NCI-H2107 (cell line): Measurements from ENCODE around the gene SH3BP2.
"Not testable (repeated sequence)": the region's sequence is repeated elsewhere in the genome, so short reads cannot be mapped to it uniquely, and the experiment has no call there.

Experiments
- DNase-seq: peaks from one replicate; lab custom pipeline; 2025; lab: John Stamatoyannopoulos, UW

The SH3BP2 gene

GRCh38 chr4:2762486-2763370 is 30.2 kb upstream of the SH3BP2 start:
- not testable (repeated sequence) for DNase-seq

DNA sequence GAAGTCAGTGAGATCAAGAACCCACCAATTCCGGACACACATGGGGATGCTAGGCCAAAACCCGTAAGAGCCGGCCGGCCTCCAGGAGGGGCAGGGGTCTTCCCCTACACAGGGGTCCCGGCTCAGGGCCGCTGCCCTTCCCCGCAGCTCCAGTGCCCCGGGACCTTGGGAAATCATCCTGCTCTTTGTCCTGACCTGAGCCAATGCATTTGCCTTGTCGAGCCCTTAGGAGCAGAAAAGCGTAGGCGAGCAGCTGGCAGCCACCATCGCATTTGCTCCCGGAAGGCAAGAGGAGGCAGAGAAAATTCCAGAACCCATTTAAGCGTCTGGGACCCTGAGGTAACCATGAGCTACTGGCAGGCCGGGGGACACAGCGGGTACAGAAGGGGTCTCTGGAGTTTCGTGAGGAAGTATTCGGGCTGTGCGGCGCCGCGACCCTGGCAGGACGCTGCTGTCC is 29.3 kb upstream of the SH3BP2 start:
- no peak for DNase-seq

GRCh38 chr4:2765832-2766526 is 26.9 kb upstream of the SH3BP2 start:
- no peak for DNase-seq

DNA sequence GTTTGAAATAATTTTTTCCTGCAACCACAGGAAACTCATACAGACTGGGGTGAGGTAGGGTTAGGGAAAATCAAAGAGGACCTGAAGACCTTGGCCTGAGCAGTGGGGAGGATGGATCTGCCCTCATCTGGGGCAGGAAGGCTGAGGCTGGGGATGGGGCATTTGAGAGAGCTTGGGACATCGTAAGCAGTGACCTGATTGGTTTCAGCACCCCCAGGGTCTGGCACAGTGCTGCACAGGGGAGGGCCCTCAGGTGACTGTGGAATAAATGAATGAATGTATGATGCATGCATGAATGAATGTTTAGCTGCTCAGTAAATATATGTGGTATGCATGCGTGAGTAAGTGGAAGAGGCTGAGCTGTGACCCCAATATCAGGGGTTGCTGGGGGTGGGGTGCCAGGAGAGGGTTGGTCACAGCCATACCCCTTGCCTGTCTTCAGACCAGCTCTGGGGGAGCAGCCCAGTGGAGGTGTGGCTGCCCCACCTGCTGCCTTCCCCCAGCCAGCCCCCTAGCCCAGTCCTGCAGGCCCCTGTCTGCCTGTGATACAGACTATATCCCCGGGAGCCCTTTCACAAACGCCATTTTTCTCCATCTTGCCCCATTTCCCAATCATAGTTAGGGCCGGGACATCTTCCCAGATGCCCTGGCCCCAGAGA is 25.7 kb upstream of the SH3BP2 start:
- DNase-seq = no peak

- DNase-seq = no peak
These were observed 25.2 kb upstream of the SH3BP2 start for GRCh38 chr4:2767705-2768074.

DNA sequence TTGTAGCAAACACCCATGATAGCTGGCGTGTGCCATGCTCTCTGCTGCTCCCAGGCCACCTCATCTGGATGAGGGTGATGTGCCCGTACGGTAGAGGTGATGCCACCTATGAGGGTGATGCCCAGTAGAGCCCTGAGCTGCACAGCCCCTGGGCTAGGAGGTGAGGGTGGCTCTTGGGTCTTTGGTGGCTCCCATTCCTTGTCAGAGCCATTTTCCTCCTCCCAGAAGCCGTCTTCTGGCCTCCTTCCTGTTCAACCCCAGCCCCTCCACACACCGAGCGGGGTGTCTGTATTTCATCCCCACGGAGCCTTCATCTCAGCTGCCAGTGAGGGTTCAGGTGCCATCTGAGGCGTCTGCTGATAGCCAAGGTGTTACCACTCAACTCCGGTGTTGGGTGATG is 24.8 kb upstream of the SH3BP2 start:
- DNase-seq = no peak

- no peak for DNase-seq
These were observed 24.0 kb upstream of the SH3BP2 start for GRCh38 chr4:2768921-2769336.

DNA sequence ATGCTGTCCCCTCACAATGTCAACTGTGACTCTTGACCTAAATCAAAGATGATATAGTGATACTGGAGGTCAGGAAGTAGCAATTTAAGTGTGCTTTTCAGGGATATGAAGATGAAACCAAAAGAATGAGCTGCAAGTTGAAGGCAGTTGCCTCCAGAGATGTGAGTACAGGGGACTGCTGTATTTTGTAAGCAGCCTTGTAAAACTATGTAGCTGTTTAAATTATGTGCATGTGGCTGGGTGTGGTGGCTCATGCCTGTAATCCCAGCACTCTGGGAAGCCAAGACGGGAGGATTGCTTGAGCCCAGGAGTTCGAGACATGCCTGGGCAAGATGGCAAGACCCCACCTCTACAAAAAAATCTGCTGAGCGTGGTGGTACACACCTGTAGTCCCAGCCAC is 21.6 kb upstream of the SH3BP2 start:
- no peak for DNase-seq

GRCh38 chr4:2780643-2781042 is 12.2 kb upstream of the SH3BP2 start:
- DNase-seq = not testable (repeated sequence)

GRCh38 chr4:2781911-2782310 is 11.0 kb upstream of the SH3BP2 start:
- DNase-seq = no peak

DNA sequence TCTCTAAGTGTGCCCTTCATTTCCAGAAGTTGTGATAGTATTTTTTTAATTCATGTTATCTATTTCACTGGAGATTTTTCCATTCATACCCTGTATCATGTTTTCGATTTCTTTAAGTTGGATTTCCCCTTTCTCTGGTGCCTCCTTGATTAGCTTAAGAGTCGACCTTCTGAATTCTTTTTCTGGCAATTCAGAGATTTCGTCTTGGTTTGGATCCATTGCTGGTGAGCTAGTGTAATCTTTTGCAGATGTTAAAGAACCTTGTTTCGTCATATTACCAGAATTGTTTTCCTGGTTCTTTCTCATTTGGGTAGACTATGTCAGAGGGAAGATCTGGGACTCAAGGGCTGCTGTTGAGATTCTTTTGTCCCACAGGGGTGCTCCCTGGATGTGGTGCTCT is 9.1 kb upstream of the SH3BP2 start:
- no peak for DNase-seq

- DNase-seq = no peak
These were observed 7.3 kb upstream of the SH3BP2 start for GRCh38 chr4:2785613-2786012.

- no peak for DNase-seq
These were observed 6.7 kb upstream of the SH3BP2 start for GRCh38 chr4:2786152-2786671.

- DNase-seq = no peak
These were observed 6.1 kb upstream of the SH3BP2 start for GRCh38 chr4:2786794-2787229.

DNA sequence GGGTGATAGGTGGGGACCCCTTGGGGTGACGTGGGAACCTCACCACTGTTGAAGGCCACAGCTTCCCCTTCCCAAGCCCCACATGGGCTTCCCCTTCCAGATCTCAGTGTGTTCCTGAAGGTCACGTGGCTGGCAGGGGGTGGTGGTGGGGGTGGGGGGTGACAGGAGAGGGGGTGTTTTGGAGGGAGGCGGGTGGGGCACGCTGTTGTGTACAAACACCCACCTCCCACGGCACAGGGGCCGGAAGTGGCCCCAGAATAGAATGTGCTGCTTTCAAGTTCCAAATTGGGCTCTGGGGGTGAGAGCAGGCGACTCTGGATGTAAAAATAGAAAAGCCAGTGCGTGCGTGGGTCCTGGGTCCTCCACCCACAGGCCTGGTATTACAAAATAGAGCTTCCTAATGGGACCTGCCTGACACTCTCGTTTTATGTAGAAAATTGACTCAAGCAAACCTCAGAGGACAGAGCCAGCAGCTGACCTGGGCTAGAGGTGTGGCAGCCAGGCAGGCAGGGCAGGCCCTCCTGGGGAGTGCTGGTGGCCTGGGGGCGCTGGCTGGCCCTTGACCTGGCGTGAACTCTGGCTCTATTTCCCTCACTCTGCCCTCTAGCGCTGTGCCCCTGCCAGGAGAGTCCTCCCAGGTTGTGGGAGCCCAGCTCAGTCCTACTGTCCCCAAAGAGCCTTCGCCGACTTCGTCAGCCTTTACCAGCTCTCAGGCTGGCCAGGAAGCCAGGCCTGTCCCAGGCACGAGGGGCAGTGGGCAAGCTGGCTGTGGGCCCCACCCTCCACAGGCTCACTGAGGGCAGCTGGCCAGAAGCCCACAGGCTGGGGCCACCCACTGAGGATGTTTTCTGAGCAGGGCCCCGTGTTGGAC is 5.4 kb upstream of the SH3BP2 start:
- no peak for DNase-seq

- DNase-seq = no peak
These were observed 4.8 kb upstream of the SH3BP2 start for GRCh38 chr4:2788101-2788500.

DNA sequence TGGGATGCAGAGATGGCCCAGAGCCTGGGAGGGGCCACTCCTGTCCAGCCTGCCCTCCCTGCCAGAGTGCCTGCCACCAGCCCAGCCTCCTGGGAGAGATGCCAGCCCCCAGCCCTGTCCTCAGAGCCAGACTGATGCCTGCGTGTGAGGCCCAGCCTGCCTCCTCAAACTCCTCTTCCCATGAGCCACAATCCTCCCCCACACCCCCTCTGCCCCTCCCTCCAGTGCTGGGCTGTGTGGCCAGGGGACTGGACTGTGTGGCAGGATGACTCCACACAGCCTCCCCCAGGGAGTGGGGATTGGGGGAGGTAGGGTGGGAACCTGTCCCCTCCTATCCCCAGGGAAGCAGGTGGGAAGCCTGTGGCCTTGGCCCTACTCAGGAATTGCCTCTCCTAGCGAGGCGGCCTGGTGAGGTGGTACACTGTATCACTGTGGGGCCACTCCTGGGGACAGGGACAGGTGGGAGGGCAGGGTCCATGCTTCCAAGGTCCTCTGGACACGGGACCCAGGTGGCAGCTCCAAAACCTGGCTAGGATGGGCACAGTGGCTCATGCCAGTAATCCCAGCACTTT is 4.3 kb upstream of the SH3BP2 start:
- DNase-seq = no peak

DNA sequence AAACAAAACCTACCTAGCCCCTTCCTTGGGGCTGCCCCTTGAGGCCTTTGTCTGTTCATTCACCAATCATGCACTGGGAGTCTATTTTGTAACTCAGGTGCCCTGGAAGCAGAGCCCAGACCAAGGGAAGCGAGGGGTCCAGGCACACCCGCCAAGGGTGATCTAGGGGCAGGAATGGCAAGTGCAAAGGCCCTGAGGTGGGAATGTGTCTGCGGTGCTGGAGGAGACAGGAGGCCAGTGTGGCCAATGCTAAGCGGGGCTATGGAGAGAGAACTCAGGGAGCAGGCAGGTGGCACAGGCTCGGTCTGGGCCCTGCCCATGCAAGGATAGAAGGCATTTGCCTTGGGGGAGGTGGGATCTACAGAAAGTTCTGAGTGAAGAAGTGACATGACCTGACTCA is 3.5 kb upstream of the SH3BP2 start:
- no peak for DNase-seq

DNA sequence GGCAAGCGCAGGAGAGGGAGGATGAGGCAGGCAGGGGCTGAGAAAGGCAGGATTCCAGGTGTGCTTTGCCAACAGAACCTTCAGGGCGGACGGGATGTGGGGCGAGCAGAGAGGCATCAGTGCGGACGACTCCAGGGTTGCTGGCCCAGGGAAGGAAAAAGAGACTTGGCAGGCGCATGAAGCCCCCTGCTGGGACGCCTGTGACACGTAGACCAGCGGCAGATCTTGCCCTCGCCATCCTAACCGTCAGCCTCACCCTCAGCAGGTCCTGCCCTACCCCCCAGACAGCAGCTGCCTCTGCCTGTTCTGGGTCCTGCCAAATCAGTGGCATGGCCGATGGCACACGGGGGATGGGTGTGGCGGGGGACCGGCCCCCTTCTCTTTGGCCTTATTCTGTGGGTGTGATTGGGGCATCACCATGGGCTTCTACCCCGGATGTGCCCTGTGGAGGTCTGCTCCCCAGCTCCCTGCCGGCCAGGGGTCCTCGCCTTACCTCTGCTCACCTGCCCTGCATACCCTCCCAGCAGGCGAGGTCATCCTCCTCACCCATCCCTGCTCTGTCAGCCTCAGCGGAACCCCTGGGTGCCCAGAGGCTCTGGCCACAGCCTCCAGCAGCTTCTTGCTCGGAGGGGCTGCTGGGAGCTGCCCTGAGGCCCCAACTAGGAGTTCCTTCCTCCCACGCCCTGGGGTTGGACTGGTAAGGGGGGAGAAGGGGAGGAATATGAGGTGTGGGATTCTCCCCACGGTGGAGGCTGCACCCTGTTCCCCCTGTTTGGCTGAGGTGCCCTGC is 2.9 kb upstream of the SH3BP2 start:
- no peak for DNase-seq
